Ishikawa (cell line): ENCODE results near the gene ANGPTL5.
A peak's percentile ranks its signal among the peaks of the same experiment; 100 is the strongest.

Experiments
- CEBPB ChIP-seq: IDR thresholded peaks from 2 replicates; pipeline ENCODE4 v1.6.1; 2012
- CREB1 ChIP-seq: IDR thresholded peaks from 2 replicates; pipeline ENCODE4 v1.6.1; 2012; ENCODE audit warnings: low read depth
- EGR1 ChIP-seq: IDR thresholded peaks from 2 replicates; pipeline ENCODE4 v1.6.1; 2012
- EP300 ChIP-seq: IDR thresholded peaks from 2 replicates; pipeline ENCODE4 v1.6.1; 2012; ENCODE audit warnings: borderline replicate concordance
- FOXM1 ChIP-seq: IDR thresholded peaks from 2 replicates; pipeline ENCODE4 v1.6.1; 2012; ENCODE audit warnings: low read depth, borderline replicate concordance
- MAX ChIP-seq: IDR thresholded peaks from 2 replicates; pipeline ENCODE4 v1.6.1; 2012
- NFIC ChIP-seq: IDR thresholded peaks from 2 replicates; pipeline ENCODE4 v1.6.1; 2012
- RAD21 ChIP-seq: IDR thresholded peaks from 2 replicates; pipeline ENCODE4 v1.6.1; 2012; ENCODE audit warnings: low read depth
- REST ChIP-seq: IDR thresholded peaks from 2 replicates; pipeline ENCODE4 v1.6.1; 2012; ENCODE audit warnings: low read depth, mild to moderate bottlenecking
- TAF1 ChIP-seq: IDR thresholded peaks from 2 replicates; pipeline ENCODE4 v1.6.1; 2012; ENCODE audit warnings: low read depth, mild to moderate bottlenecking
- TCF12 ChIP-seq: IDR thresholded peaks from 2 replicates; pipeline ENCODE4 v1.6.1; 2012; ENCODE audit warnings: low read depth
- TEAD4 ChIP-seq: IDR thresholded peaks from 2 replicates; pipeline ENCODE4 v1.6.1; 2012
- USF1 ChIP-seq: IDR thresholded peaks from 2 replicates; pipeline ENCODE4 v1.6.1; 2012
- YY1 ChIP-seq: IDR thresholded peaks from 2 replicates; pipeline ENCODE4 v1.6.1; 2012; ENCODE audit warnings: low read depth
- ZBTB7A ChIP-seq: IDR thresholded peaks from 2 replicates; pipeline ENCODE4 v1.6.1; 2012; ENCODE audit warnings: low read depth

ANGPTL5 gene

DNA sequence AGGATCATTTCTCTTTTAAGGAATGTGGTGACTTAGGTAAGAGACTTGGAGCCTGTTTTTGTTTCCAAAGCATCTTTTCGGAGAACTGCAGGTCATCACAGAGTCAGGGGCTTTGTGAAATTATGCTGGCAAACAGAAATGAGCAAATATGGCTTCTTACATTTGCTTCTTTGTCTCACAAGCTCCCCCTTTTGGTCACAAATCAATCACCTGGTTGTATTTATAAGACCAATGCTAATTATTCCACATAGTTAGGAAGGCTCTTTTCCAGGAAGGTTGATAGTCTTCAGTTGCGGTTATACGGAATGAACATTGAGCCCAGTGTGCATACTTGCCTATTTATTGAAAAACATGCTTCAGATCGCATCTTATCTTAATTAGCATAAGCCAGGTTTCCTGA is 36.1 kb downstream of the ANGPTL5 start:
- TF ChIP-seq FOXM1, result no peak
- peak; percentile 31; the same call in 1 of the 2 replicates for TF ChIP-seq RAD21

DNA sequence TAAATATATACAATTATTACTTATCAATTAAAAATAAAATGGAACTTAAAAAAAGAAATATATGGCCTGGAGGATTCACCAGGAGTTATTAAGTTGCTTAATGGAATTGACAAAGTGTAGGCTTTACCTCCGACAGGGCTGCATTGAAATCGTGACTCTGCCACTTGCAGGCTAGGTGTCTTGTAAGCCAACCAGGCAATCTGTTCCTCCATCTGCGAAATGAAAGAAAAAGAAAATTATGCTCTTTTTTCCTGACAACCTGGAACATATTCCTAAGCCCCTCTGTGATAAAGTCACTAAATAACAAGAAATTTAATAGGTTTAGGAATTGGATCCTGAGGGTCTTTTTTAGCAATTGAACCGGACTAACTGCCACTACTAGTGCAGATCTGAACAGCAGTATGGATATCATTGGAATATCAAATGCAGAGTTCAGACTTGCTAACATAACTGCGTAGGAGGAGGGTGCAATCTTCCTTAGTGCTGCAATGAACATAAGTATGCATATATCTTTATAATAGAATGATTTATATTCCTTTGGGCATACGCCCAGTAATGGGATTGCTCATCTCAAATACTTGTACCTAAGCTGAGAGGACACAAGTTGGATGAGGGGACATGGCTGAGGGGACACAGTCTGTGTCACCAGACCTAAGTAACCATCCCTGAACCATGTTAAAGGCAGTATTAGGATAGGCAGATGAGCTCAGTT is 44.0 kb downstream of the ANGPTL5 start:
- TF ChIP-seq CEBPB (no peak), NFIC (no peak), TEAD4 (no peak), YY1 (no peak), TAF1 (no peak)

DNA sequence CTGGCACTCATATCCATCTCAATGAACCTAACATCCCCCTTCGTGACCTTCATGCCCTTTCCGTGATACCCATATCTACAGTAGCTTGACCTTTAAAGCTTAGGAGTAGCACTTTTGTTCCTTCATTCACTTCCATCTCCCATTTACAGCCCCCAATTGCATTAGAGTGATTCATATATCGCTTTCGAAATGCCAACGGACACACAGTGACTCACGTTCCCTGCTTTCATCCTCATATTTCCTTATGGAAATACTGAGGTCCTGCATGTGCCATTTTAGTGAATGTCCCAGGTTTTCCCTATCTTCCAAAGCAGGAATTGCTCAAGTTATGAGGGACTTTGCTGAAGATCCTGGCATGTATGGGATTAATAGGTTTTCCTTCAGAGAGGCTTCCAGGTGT is 45.8 kb downstream of the ANGPTL5 start:
- TF ChIP-seq USF1, result no peak
- no peak for TF ChIP-seq TEAD4
- no peak for TF ChIP-seq TAF1
- TF ChIP-seq CEBPB, result no peak
- TF ChIP-seq FOXM1, result no peak
- TF ChIP-seq YY1, result no peak
- no peak for TF ChIP-seq EGR1
- TF ChIP-seq CREB1, result no peak
- no peak for TF ChIP-seq ZBTB7A
- no peak for TF ChIP-seq NFIC
- TF ChIP-seq EP300, result no peak

DNA sequence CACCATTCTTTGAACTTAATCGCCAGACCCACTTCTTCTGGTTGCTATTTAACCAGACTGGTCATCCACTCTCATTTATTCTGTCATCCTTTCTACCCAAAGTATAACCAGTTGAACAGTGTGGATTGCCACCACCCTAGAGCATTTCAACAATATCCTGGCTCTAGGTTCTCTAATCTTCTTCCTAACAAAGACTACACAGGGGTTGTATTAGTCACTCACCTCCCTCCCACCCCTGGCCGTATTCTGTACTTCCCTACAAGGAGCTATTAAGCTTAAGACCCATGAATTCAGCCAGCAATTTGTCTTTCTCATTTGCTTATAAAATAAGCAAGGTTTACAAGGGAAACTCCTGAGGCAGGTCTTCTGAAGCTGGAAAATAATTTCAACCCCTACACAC is 48.4 kb downstream of the ANGPTL5 start:
- TF ChIP-seq MAX (no peak), TAF1 (no peak), REST (no peak), EGR1 (no peak), EP300 (no peak), RAD21 (no peak), TEAD4 (no peak), NFIC (no peak), YY1 (no peak), ZBTB7A (no peak), TCF12 (no peak), USF1 (no peak)

- TF ChIP-seq TCF12 (no peak), CEBPB (no peak), EP300 (no peak), RAD21 (no peak), TAF1 (no peak), REST (no peak), EGR1 (no peak), YY1 (no peak), TEAD4 (no peak), USF1 (no peak), NFIC (no peak), FOXM1 (no peak), ZBTB7A (no peak)
Observed at GRCh38 chr11:101866619-101867491, 49.5 kb downstream of the ANGPTL5 start.

DNA sequence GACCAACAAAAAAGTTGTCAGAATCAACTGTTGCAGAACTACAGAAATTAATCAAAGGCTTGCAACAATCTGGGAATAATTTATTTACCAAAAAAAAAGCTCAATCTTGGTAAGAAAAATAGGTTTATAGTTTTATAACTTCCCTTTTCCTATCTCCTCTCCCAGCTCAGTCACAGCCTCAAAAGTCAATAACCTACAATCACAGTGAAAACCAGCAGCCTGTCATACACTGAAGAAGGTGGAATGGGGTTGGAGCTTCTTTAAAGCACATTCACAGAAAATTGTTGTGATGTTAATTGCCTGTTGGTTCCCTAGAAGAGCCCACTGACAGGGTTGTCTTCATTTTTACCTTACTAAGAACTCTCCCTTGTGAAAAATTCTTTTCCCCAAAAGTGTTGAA is 52.2 kb downstream of the ANGPTL5 start:
- TF ChIP-seq USF1, result no peak
